ENCODE data around the gene AOAH.

AOAH gene

DNA sequence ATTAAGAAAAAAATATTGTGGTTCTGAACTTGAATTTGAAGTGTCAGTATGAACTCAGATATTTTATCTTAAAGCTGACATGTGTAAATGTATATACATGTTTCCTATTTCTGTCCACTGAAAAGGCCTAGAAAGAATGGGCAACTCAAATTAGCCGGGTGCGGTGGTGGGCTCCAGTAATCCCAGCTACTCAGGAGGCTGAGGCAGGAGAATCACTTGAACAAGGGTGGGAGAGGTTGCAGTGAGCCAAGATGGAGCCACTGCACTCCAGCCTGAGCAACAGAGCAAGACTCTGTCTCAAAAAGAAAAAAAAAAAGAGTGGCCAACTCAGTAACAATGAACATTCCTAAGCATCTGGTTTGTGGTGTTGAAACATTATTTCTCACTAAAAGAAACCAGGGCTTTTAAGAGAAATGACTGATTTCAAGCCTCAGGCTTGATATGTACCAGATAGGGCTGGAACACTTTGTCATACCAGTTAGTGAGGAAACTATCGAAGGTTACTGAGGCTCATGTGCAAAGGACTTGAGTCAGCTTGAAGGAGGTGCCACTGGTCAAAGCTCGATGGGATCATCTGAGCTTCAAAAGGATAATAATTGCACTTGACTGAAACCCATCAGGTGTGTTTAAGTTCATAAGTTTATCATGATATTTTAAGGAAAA lies 40.5 kb downstream of the AOAH start:
- TF ChIP-seq CTCF (IDR thresholded peaks at IDR 0.05) = no peak
- DNase-seq (ENCODE audit: low spot score) = no peak
- no peak overlapping the region for H3K27ac ChIP-seq
- no peak overlapping the region for H3K4me3 ChIP-seq

GRCh38 chr7:36683111-36683510 lies 41.2 kb downstream of the AOAH start:
- DNase-seq (ENCODE audit: low spot score) = no peak
- Histone ChIP-seq H3K27ac (no peak overlapping the region), H3K4me3 (no peak overlapping the region)
- no peak for TF ChIP-seq CTCF (IDR thresholded peaks at IDR 0.05)

- no peak overlapping the region for H3K27ac ChIP-seq
- no peak overlapping the region for H3K4me3 ChIP-seq
- DNase-seq (ENCODE audit: low spot score) = no peak
- no peak for TF ChIP-seq CTCF (IDR thresholded peaks at IDR 0.05)
Measured at GRCh38 chr7:36682102-36682501, 42.2 kb downstream of the AOAH start.

- TF ChIP-seq CTCF (IDR thresholded peaks at IDR 0.05) = no peak
- H3K4me3 ChIP-seq = no peak overlapping the region
- H3K27ac ChIP-seq = no peak overlapping the region
- DNase-seq (ENCODE audit: low spot score) = no peak
Measured at GRCh38 chr7:36677769-36678437, 46.4 kb downstream of the AOAH start.

DNA sequence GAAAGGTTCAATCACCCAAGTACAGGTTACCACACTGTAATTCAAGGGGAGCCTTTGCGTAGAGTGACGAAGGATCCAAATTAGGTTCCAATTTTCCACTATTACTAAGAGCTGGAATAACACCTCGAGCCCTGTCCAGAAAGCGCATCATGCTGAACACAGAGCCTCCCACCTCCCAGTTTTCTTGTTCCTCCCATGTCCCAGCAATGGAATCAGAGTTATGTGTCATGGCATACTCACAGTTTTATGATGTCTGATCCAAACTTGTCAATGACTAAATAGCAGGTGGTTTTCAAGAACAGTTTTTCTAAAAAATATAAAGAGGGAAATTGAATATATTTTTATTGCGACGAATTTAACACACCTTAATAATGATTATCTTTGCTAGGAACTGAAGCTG lies 50.6 kb downstream of the AOAH start:
- Histone ChIP-seq H3K4me3 (no peak overlapping the region), H3K27ac (no peak overlapping the region)
- no peak for DNase-seq (ENCODE audit: low spot score)
- TF ChIP-seq CTCF (IDR thresholded peaks at IDR 0.05) = no peak

- no peak for DNase-seq (ENCODE audit: low spot score)
- no peak overlapping the region for H3K27ac ChIP-seq
- TF ChIP-seq CTCF (IDR thresholded peaks at IDR 0.05) = no peak
- H3K4me3 ChIP-seq = no peak overlapping the region
Measured at GRCh38 chr7:36671432-36671829, 52.9 kb downstream of the AOAH start.

Data from coronary artery (tissue), 2 donors.